HS-27A (cell line): Measurements from ENCODE around the gene MCM6.
A peak's percentile ranks its signal among the peaks of the same experiment; 100 is the strongest.
"Not testable (repeated sequence)": the region's sequence is repeated elsewhere in the genome, so short reads cannot be mapped to it uniquely, and the experiment has no call there.

Experiments
- DNase-seq: peaks from one replicate; pipeline ENCODE4 v3.0.0-alpha.2; 2012; ENCODE audit warnings: low read depth, missing footprints

The MCM6 gene

DNA sequence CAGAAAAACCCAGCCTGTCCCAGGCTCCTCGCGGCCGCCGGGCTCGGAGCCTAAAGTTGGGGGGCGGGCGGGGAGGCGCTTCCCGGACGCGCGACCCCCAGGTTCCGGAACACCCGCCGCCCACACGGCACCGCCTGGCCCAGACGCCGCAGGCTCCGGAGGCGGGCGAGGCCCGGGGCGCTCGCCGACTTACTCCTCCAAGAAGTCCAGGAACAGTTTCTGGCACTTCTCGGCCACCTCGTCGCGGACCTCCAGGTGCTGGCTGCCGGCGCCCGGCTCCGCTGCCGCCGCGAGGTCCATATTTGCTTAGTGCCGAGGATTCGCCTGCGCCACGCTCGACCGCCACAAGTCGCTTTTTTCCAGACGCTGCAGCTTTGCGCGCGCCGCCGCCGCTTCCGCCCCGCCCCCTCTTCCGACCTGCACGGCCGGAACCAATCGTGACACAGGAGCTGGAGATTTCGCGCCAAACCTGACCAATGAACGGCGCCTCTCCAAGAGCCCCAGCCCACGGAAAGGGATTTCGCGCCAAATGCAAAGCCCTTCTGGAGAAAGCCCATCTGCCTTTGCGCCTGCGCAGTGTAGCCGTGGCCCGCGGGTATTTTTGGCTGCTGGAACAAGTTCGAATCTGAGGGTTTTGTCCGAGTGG, at the start of gene MCM6:
TSS of gene MCM6 (minus strand) at position 378 of the 646 bp plus-strand sequence. CDS start at position 300, 78 bp downstream.
- DNase-seq: peak; percentile 98

DNA sequence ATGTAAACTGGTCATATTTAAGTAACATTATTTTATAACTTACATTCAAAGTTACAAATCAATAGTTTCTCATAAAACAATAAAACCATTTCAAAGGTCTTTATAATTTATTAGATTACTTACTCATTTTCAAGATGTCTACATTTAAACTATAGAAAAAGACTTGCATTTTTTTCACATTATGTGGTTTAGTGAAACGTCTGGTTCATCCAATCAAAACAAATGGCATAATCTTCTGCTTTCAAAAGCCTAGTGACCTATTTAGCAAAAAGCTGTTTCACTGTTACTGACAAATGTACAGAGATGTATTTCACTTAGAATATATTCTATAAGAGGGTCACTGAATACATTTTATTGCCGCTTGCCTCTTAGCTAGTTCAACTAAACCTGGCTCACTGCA, 49.3 kb upstream of the MCM6 start:
- DNase-seq: no peak

DNA sequence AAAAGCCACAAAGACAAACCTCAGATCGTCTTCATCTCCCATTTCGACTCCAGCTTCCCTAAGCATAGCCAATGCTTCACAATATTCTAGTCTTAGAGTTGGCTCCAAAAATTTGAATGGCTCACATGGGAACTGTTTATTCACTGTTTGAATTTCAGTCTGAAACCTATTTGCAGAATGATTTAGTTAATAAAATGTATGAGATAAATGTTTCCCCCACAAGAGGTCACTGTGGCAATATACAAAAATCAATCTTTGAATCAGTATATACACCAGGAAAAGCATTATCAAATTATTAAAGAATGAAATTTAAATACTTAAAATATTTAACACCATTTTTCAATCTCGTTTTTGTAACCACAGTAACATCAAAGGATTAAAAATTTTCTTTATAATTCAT, 40.0 kb upstream of the MCM6 start:
- DNase-seq: peak; percentile 31

DNA sequence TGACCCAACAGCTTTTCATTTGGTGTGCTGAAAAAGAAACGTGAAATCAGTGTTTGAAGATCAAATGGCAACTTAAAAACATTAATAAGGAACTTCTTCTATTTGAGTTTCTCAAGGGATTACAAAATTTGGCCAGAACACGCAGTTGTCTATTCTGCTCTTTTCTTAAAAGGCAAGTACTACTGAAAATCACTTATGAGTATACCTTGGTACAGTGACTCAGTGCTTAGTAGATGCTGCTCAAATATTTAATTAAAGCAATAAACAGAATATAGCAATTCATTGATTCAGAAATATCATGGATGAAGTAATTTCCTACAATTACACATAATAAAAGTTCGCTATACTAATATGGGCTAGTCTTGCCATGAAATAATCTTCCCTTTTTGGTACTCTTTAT, 38.2 kb upstream of the MCM6 start:
- no peak for DNase-seq

DNA sequence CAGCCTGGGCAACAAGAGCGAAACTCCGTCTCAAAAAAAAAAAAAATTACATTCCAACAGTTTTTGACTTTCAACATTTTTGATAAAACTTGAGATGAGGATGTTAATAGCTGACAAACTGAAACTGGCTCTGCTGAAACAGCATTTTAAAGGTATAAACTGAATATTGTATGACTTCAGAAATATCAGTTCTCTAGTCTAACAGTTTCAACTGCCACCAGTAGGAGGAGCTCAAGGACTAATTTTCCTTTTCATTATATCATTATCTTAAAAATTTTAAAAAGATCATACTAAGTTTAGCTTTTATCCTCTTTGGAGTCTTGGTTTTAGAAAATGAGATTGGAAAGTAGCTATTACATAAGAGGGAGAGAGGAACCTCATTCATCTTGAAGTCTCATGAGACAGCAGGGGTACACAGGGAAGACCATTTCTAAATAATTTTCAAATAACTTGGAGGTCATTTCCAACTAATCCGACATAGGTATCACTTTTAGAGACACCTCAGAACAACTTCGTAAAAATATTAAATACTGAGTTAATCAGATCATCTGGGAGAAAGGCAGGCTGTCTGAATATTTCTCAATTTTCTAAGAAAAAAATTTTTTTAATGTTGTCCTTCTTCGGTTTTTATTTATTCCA, 37.6 kb upstream of the MCM6 start:
- peak; percentile 41 for DNase-seq

DNA sequence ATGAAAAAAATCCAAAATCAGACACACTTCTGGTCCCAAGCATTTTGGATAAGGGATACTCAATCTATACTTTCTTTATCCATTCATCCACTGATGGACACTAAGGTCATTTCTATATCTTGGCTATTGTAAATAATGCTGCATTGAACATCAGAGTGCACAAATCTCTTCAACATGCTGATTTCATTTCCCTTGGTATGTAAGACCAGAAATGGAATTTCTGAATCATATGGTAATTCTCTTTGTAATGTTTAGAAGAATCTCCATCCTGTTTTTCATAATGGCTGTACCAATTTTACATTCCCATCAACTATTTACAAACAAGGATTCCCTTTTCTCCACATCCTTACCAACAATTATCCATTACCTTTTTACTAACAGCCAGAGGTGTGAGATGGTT, 33.7 kb upstream of the MCM6 start:
- no peak for DNase-seq

DNA sequence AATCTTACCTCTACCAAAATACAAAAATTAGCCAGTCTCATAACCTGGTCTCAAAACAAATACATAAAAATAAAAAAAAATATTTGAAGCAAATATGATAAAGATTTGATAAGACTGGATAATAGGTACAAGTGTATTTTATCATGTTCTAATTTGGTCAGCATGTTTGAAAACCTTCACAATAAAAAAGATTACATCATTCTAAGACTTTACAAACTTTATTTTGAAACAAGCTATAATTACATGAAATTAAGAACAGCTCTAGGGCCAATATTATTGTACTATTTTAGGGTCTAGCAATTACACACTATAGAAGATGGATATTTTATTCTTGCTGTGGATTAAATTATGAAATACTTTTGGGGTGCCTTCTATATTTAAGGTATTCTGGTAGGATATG, 29.4 kb upstream of the MCM6 start:
- DNase-seq: no peak

DNA sequence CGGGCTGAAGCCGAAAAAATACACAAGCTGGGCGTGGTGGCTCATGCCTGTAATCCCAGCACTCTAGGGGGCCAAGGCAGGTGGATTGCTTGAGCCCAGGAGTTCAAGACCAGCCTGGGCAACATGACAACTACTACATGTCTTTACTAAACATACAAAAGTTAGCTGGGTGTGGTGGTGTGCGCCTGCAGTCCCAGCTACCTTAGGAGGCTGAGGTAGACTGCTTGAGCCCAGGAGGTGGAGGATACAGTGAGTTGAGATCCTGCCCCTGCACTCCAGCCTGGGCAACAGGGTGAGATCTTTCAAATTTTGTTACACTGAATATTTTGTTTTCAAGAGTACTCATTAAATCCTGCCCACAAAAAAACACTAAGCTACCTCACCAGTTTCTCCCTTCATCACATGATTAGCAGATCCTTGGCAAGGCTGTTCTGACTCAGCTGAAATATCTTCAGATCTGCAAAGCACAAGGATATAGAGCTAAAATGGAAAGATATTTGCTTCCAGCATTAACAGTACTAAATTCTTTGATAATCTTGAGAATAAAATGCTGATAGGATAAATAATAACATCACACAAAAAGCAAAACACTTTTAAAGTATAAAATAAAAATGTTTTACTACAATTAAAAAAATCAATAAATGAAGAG, 28.2 kb upstream of the MCM6 start:
- no peak for DNase-seq

DNA sequence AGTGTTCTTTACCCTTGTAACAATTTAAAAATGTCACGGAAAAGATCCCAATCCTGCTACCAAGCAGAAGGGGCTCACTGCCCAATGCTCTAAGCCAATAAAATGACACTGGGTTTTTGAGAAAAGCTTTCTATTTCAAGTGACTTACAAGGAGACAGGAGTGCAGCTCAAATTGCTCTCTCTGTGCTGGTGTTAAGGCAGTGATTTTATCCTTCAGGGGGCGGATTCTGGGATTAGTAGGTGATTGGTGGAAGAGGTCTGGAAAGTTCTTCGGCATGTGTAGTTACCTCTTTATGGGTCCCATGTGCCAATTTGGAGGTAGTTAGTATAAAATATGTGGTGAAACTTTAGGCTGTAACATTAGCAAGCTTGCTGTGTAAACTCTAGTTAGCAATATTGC, 27.4 kb upstream of the MCM6 start:
- DNase-seq: no peak

DNA sequence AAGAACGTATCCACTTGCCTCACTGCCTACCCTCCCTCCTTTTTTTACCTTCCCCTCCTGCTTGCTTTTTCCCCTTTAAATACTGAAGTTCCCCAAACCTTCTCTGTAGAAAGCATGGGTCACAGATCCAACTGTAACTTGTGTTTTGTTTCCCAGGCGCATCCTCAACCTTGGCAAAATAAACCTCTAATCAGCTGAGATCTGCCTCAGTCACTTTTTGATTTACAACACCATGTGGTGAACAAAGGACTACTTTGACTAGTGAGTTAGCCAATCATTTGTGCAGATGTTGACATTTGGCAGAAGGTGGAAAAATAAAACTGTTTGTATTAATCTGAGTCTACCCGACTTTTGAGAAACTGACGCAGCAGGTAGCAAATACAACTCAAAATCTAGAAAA, 23.3 kb upstream of the MCM6 start:
- DNase-seq: no peak

DNA sequence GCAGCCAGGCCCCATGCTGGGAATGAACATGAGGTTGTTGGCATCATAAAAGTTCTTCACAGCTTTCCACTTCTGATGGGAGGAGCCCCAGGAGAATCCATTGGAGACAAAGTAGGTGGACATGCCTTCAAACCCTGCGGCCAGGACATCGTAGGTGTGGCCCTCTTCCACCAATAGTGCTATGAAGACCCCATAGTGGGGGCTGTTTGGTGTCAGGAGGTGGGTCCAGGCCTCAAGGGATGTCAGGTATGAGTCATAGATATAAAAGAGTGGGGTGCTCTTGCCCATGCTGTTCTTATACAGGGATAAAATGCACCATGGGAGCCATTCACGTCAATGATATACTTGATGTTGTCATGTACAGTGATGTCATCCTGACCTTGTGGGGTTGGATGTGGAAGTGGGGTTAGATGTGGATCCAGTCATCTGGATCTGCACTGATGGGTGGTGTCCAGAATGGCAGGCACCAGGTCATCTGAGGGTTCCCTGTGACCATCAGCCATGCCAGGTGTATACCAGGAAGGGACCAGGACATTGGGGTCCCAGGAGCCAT, 22.1 kb upstream of the MCM6 start:
- no peak for DNase-seq

DNA sequence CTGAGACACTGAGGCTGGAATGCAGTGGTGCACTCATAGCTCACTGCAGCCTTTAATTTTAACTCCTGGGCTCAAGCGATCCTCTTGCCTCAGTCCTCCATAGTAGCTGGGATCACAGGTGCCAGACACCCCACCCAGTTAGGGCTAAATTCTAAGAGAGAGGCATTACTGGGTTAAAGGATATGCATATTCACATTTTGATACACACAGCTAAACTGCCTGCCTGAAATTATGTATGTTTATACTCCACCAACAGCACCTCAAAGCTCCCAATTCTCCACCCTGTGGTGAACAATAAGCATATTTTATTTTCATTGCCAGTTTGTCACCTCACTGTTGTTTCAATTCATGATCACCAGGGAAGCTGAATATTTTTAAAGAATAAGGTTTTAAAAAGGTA, 18.7 kb upstream of the MCM6 start:
- no peak for DNase-seq

DNA sequence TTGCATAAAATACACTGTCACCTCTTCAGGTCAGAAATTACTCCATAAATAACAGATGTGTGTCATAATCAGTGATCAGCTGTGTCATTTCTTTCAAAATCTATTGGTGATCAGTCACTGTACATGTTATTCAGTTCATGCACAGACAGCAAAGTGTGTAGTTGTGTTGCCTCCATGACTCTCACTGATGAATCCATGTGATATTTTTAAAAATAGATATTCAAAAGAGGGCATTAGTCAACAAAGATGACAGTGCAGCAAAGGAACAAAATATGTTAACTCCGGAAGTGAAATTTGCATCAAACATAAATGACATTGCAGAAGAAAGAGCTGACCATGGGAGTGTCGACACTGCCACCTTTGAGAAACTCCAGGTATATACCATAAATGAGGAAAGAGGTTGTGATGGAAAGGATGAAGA, 17.1 kb upstream of the MCM6 start:
- DNase-seq: no peak

DNA sequence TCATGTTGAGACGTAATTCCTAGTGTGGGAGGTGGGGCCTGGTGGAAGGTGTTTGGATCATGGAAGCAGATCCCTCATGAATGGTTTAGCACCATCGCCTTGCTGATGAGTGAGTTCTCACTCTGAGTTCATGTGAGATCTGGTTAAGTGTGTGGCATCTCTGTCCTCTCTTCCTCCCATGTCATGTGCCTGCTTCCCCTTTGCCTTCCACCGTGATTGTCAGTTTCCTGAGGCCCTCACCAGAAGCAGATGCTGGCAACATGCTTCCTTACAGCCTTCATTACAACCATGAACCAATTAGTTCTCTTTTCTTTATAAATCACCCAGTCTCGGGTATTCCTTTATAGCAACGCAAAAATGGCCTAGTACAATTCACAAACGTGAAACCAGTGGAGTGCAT, 14.6 kb upstream of the MCM6 start:
- DNase-seq: no peak

DNA sequence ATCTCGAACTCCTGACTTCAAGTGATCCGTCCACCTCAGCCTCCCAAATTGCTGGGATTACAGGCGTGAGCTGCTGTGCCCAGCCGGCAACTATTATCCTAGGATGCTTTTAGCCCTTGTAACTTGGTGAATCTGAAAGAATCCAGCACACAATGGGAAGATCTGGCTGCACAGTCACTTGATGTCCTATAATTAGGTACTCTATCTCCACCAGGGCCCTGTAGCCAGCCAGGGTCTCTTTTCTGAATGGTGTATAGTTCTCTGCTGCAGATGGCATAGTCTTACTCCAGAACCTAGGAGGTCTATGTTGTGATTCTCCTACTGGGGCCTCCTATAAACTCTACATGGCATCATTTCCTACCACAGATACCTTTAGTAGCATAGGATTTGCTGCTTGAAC, 13.9 kb upstream of the MCM6 start:
- no peak for DNase-seq

DNA sequence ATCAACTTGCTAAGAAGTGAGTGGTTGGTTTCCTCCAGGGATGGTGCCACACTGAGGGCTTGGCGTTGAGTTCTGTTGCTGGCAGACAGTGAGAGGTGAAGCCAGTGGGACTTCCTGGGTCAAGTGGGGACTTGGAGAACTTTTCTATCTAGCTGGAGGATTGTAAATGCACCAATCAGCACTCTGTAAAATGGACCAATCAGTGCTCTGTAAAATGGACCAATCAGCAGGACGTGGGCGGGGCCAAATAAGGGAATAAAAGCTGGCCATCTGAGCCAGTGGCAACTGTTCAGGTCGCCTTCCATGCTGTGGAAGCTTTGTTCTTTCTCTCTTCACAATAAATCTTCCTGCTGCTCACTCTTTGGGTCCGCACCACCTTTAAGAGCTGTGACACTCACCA, 12.3 kb upstream of the MCM6 start:
- not testable (repeated sequence) for DNase-seq

DNA sequence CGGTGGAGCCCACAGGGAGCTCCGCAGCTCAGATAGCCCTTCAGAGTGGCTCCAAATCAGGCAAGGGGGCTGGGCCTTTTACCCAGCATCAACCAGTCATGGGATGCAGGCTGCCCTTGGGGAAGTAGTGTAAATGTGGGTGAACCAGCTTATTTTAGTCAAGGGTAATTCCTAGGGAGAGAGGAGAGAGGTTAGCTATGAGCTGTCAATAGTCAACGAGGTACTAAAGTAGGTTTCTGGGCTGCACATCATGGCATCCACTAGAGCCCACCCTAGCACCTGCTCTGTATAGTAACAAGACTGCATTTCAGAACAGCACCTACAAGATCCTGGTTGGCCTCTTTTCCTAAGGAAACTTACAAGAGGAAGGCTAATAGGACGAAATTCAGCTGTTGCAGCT, 9.5 kb upstream of the MCM6 start:
- DNase-seq: no peak

DNA sequence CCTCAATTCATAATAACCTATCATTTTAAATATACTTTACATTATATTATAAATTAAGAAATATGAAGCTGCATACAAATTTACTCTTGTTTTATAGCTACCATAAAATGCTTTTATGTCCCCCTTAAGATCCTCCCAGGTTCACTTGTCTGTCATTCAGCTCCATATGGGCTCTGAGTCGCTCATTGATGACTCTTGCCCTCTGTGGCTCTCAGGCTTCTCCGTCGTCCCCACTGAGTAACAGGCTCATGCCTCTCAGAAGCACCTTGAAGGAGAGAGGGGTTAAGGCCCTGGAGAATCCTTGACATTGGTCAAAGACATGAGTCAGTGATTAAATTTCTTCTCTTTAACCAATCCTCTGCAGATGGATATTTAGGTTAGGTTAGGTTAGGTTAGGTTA, 6.2 kb upstream of the MCM6 start:
- no peak for DNase-seq

DNA sequence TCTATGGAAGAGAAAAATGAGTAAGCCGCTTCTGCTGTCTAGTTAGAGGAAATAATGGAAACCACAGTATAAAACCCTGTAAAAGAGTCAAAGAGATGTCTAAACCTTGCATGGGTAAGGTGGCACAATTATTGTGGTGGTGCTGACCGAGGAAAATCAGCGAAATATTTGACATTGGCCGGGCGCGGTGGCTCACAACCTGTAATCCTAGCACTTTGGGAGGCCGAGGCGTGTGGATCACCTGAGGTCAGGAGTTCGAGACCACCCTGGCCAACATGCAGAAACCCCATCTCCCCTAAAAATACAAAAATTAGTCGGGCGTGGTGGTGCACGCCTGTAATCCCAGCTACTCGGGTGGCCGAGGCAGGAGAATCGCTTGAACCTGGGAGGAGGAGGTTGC, 527 bp upstream of the MCM6 start:
- DNase-seq: not testable (repeated sequence)

DNA sequence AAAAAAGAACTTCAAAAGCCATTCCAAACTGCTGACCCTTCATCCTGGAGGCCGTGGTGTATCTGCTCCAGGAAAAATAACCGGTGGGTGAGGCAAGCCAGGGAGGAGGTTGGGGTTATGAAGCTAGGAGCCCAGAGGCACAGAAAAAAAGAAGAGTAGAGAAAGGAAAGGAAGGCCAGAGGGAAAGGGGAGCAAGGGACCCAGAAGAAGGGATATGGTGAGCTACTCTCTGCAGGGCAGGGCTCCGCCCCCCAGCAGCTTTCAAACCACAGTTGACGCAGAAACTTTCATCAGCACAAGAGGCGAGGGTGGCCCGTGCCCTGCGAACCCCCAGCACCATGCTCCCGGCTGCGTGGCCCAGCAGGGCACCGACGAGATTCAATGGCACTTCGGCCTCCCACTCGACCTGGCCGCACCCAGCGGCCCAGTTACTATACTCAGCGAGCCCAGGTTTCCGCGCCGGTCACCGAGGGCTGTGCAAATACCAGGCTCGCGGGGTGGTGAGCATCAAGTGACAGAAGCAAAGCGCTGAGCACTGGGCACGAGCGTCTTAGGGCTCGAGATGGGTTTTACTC, 665 bp downstream of the MCM6 start:
- DNase-seq: peak; percentile 39

DNA sequence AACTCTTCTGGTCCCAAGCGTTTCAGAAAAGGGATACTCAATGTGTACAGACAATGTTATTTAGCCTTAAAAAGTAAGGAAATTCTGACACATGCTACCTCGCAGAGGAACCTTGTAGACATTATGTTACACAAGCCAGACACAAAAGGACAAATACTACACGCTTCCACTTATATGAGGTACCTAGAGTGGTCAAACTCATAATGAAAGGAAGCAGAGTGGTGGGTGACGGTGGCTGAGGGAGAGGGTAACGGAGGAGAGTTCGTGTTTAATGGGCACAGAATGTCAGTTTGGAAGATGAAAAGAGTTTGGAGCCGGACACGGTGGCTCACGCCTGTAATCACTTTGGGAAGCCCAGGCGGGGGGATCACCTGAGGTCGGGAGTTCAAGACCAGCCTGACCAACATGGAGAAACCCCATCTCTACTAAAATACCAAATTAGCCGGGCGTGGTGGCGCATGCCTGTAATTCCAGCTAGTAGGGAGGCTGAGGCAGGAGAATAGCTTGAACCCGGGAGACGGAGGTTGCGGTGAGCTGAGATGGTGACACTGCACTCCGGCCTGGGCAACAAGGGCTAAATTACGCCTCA, 1.4 kb downstream of the MCM6 start:
- no peak for DNase-seq

DNA sequence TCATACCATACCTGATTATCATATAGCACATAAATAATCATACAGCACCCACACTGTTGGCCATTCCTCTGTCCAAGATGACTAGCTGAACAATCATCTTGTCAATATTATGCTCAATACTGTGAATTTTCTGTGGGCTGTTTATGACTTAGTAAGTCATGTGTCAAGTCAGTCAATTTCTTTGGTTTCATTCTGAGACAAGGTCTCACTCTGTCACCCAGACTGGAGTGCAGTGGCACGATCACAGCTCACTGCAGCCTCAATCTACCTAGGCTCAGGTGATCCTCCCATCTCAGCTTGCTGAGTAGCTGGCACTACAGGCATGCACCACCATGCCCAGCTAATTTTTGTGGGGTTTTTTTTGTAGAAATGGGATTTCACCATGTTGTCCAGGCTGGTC, 5.7 kb downstream of the MCM6 start:
- no peak for DNase-seq

DNA sequence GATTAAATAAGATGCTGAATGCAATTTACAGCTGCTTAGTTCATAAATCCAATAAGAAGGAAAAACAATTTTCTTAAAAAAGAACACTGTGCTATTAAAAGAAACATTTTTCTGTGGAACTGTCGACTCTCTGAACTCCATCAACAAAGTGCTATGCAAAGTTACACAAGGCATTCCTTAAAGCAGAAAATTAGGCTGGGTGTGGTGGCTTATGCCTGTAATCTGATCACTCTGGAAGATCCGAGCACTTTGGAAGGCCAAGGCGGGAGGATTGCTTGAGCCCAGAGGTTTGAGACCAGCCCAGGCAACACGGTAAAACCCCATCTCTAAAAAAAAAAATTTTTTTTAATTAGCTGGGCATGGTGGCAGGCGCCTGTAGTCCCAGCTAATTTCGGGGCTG, 13.0 kb downstream of the MCM6 start:
- DNase-seq: no peak
